Activated CD4-positive, alpha-beta T cell treated with anti-CD3 and anti-CD28 coated beads, Interleukin-2, amount 10 ng/mL, durations not matched to agents 7 days and 5 days (primary cell): ENCODE results near the gene GSTK1. TPM values are rescaled to one million over a fixed set of nuclear protein-coding genes. Genes with fewer than 3 reads are reported as not detected.

Experiments
- CTCF ChIA-PET: fragments of 350-600 bp; sonication (Branson Sonifier 250); formaldehyde crosslinking; loops from one replicate; lab custom pipeline; 2021; ENCODE audit warnings: antibody characterized with exemption; lab: Charles Lee
- POLR2A ChIA-PET: fragments of 350-600 bp; sonication (Branson Sonifier 250); formaldehyde crosslinking; loops from one replicate; lab custom pipeline; 2021; ENCODE audit warnings: antibody characterized with exemption; lab: Charles Lee
- DNase-seq: peaks from one replicate; pipeline ENCODE4 v3.0.0-alpha.2; 2020
- H3K27ac Mint-ChIP-seq: one replicate; pipeline ENCODE4 v1.8.0; 2021; ENCODE audit warnings: mild to moderate bottlenecking, moderate library complexity, mixed read lengths
- H3K27me3 Mint-ChIP-seq: one replicate; pipeline ENCODE4 v1.8.0; 2021; ENCODE audit warnings: mixed read lengths
- H3K36me3 Mint-ChIP-seq: one replicate; pipeline ENCODE4 v1.8.0; 2021; ENCODE audit warnings: low read depth, mixed read lengths
- H3K4me1 Mint-ChIP-seq: one replicate; pipeline ENCODE4 v1.8.0; 2021; ENCODE audit warnings: mixed read lengths
- H3K4me3 Mint-ChIP-seq: one replicate; pipeline ENCODE4 v1.8.0; 2021; ENCODE audit warnings: mild to moderate bottlenecking, moderate library complexity, mixed read lengths
- H3K9me3 Mint-ChIP-seq: one replicate; pipeline ENCODE4 v1.8.0; 2021; ENCODE audit warnings: mixed read lengths
- total RNA-seq, 2 experiments: library from RNA; stranded (reverse); gene quantifications; one replicate each; pipeline ENCODE4 v1.2.3, GENCODE V29; 2021

Gene GSTK1
- total RNA-seq, 2 experiments from 2014 or later = 370 to 419 TPM

DNA sequence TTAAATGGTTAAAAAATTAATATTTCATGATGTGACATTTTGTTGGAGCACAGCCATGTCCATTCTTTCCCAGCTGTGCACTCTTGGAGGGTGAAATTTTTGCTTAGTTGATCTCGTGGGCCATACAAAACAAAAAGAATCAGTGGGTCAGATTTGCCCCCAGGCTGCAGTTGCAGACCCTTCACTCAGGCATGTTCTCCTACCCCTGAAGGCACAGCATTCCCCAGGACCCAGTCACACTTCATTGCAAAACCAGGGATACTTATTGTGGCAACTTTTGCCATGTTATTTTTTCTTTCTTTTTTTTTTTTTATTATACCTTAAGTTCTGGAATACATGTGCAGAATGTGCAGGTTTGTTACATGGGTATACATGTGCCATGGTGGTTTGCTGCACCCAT lies 35.4 kb upstream of the GSTK1 start:
- Mint-ChIP-seq H3K27me3 (peaks cover 20% of the 10 kb centered on the region), H3K9me3 (no peaks in the 10 kb centered on the region), H3K36me3 (no peaks in the 10 kb centered on the region), H3K4me1 (no peaks in the 10 kb centered on the region), H3K27ac (no peak overlapping the region), H3K4me3 (no peak overlapping the region)
- ChIA-PET CTCF (interaction anchor here (1.0 to 2.2 kb wide), 3 partner anchors 13 to 224 kb away, joined by 3 to 6 read pairs (median 3); no protein-coding TSS in a partner anchor), POLR2A (no interaction called here)
- DNase-seq = no peak

- DNase-seq = no peak
- ChIA-PET POLR2A (no interaction called here), CTCF (interaction anchor here (0.8 to 2.2 kb wide), 3 partner anchors 10 to 14 kb away, joined by 3 to 6 read pairs (median 4); no protein-coding TSS in a partner anchor)
- Mint-ChIP-seq H3K9me3 (no peaks in the 10 kb centered on the region), H3K27me3 (peaks cover 22% of the 10 kb centered on the region), H3K36me3 (no peaks in the 10 kb centered on the region), H3K4me3 (no peak overlapping the region), H3K27ac (no peak overlapping the region), H3K4me1 (no peaks in the 10 kb centered on the region)
Observed at GRCh38 chr7:143229054-143229790, 34.0 kb upstream of the GSTK1 start.

- CTCF ChIA-PET = interaction anchor here (1.6 to 2.0 kb wide), 2 partner anchors 8 to 10 kb away, joined by 4 to 9 read pairs; no protein-coding TSS in a partner anchor
- H3K4me1 Mint-ChIP-seq = no peaks in the 10 kb centered on the region
- H3K27me3 Mint-ChIP-seq = peaks cover 32% of the 10 kb centered on the region
- POLR2A ChIA-PET = no interaction called here
- H3K36me3 Mint-ChIP-seq = no peaks in the 10 kb centered on the region
- H3K4me3 Mint-ChIP-seq = no peak overlapping the region
- DNase-seq = no peak
- H3K27ac Mint-ChIP-seq = no peak overlapping the region
- H3K9me3 Mint-ChIP-seq = peaks cover 5% of the 10 kb centered on the region
Observed at GRCh38 chr7:143230602-143231457, 32.4 kb upstream of the GSTK1 start.

DNA sequence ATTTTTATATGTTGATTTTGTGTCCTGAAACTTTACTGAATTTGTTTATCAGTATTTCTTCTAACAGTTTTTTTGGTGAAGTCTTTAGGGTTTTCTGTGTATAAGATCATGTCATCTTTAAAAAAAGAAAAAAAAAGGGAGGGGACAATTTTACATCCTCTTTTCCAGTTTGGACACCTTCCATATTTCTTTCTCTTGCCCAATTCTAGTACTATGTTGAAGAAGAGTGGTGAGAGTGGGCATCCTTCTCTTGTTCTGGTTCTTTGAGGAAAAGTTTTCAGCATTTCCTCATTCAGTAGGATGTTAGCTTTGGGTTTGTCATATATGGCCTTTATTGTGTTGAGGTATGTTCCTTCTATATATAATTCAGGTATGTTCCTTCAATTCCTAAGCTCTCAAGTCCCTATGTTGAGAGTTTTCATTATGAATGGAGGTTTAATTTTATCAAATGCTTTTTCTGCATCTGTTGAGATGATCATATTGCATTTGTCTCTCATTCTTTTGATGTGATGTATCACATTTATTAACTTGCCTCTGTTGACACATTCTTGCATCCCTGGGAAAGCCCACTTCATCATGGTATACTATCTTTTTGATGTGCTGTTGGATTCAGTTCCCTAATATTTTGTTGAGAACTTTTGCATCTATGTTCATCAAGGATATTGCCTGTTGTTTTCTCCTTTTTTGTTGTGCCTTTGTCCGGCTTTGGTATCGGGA lies 29.3 kb upstream of the GSTK1 start:
- no peak overlapping the region for H3K27ac Mint-ChIP-seq
- H3K36me3 Mint-ChIP-seq = peaks cover 13% of the 10 kb centered on the region
- peaks cover 25% of the 10 kb centered on the region for H3K9me3 Mint-ChIP-seq
- no peak for DNase-seq
- H3K27me3 Mint-ChIP-seq = peaks cover 44% of the 10 kb centered on the region
- POLR2A ChIA-PET = interaction anchor here (0.7 kb wide), 1 partner anchor 98 kb away, joined by 3 read pairs; no protein-coding TSS in a partner anchor
- CTCF ChIA-PET = interaction anchor here (1.1 kb wide), 1 partner anchor 75 kb away, joined by 3 read pairs; no protein-coding TSS in a partner anchor
- H3K4me3 Mint-ChIP-seq = no peak overlapping the region
- peaks cover 1% of the 10 kb centered on the region for H3K4me1 Mint-ChIP-seq

- Mint-ChIP-seq H3K27ac (no peak overlapping the region), H3K36me3 (peaks cover 13% of the 10 kb centered on the region), H3K9me3 (peaks cover 25% of the 10 kb centered on the region), H3K4me1 (peaks cover 4% of the 10 kb centered on the region), H3K27me3 (peaks cover 44% of the 10 kb centered on the region), H3K4me3 (no peak overlapping the region)
- POLR2A ChIA-PET = no interaction called here
- CTCF ChIA-PET = interaction anchor here (1.1 kb wide), 1 partner anchor 75 kb away, joined by 3 read pairs; no protein-coding TSS in a partner anchor
- DNase-seq = no peak
Observed at GRCh38 chr7:143234533-143234875, 28.7 kb upstream of the GSTK1 start.

- POLR2A ChIA-PET = no interaction called here
- no peak for DNase-seq
- CTCF ChIA-PET = interaction anchor here (1.7 kb wide), 1 partner anchor 20 kb away, joined by 4 read pairs; no protein-coding TSS in a partner anchor
Observed at GRCh38 chr7:143235561-143235960, 27.7 kb upstream of the GSTK1 start.

DNA sequence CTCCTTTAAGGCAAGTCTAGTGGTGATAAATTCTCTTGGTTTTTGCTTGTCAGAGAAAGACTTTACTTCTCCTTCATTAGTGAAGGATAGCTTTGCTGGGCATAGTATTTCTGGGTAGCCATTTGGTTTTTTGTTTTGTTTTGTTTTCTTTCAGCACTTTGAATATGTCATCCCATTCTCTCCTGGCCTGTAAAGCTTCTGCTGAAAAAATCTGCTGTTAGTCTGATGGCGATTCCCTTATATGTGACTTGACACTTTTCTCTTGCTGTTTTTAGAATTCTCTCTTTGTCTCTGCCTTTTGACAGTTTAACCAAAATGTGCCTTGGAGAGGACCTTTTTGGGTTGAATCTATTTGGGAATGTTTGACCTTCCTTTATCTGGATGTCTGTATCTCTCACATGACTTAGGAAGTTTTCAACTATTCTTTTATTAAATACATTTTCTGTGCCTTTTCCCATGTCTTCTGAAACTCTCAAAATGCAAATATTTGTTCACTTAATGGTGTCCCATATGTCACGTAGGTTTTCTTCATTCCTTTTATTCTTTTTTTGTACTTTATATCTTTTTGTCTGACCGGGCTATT lies 26.7 kb upstream of the GSTK1 start:
- POLR2A ChIA-PET = no interaction called here
- DNase-seq = no peak
- H3K9me3 Mint-ChIP-seq = peaks cover 25% of the 10 kb centered on the region
- no peak overlapping the region for H3K27ac Mint-ChIP-seq
- peaks cover 18% of the 10 kb centered on the region for H3K4me1 Mint-ChIP-seq
- CTCF ChIA-PET = interaction anchor here (0.7 to 1.7 kb wide), 2 partner anchors 21 to 60 kb away, joined by 3 to 4 read pairs; no protein-coding TSS in a partner anchor
- peaks cover 13% of the 10 kb centered on the region for H3K36me3 Mint-ChIP-seq
- H3K4me3 Mint-ChIP-seq = no peak overlapping the region
- peaks cover 44% of the 10 kb centered on the region for H3K27me3 Mint-ChIP-seq

More at GRCh38 chr7:143235561-143235960, 27.7 kb upstream of the GSTK1 start:
- peaks cover 25% of the 10 kb centered on the region for H3K9me3 Mint-ChIP-seq
- peaks cover 13% of the 10 kb centered on the region for H3K36me3 Mint-ChIP-seq
- H3K27me3 Mint-ChIP-seq = peaks cover 44% of the 10 kb centered on the region
- no peak overlapping the region for H3K4me3 Mint-ChIP-seq
- peaks cover 9% of the 10 kb centered on the region for H3K4me1 Mint-ChIP-seq
- no peak overlapping the region for H3K27ac Mint-ChIP-seq

GRCh38 chr7:143237366-143237765 lies 25.9 kb upstream of the GSTK1 start:
- POLR2A ChIA-PET = no interaction called here
- CTCF ChIA-PET = interaction anchor here (0.7 kb wide), 1 partner anchor 59 kb away, joined by 3 read pairs; no protein-coding TSS in a partner anchor
- no peak for DNase-seq

DNA sequence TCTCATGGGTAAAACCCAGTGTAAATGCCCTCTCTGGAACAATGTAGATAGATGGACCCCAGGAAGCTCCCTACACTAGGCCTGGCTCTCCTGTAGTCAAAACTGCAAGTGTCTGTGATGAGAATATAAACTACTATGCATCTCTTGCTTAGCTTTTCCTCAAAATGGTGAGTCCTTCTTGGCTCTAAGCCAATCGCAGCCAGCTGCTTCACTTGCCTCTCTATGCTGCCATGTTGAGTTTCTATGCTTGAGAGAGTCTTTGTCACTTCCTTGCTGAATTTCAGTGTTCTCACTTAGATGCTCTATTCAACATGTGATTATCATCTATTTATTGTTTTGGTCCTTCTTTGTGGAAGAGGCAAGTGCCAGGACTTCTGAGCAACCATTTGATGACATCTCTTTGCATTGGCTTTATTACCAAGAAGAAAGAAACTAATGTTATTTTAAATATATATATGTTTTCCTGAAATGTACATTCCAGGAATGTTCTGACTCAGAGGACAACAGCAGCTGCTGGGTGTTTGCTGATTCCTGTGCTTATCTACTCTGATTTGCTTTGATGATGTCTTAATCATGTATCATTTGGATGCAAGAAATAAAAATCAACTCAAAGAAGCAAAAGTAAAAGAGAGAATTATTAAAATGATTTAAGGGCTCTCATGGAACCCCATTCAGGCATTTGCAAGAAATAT lies 24.8 kb upstream of the GSTK1 start:
- no peak for DNase-seq
- H3K9me3 Mint-ChIP-seq = peaks cover 25% of the 10 kb centered on the region
- H3K4me3 Mint-ChIP-seq = no peak overlapping the region
- peaks cover 13% of the 10 kb centered on the region for H3K36me3 Mint-ChIP-seq
- peaks cover 33% of the 10 kb centered on the region for H3K4me1 Mint-ChIP-seq
- ChIA-PET CTCF (interaction anchor here (0.7 to 3.5 kb wide), 3 partner anchors 9 to 62 kb away, joined by 3 to 32 read pairs (median 4); no protein-coding TSS in a partner anchor), POLR2A (no interaction called here)
- H3K27ac Mint-ChIP-seq = no peak overlapping the region
- H3K27me3 Mint-ChIP-seq = peaks cover 30% of the 10 kb centered on the region

More at GRCh38 chr7:143237366-143237765, 25.9 kb upstream of the GSTK1 start:
- H3K27me3 Mint-ChIP-seq = peaks cover 40% of the 10 kb centered on the region
- H3K27ac Mint-ChIP-seq = no peak overlapping the region
- H3K4me3 Mint-ChIP-seq = no peak overlapping the region
- peaks cover 25% of the 10 kb centered on the region for H3K4me1 Mint-ChIP-seq
- peaks cover 13% of the 10 kb centered on the region for H3K36me3 Mint-ChIP-seq
- H3K9me3 Mint-ChIP-seq = peaks cover 25% of the 10 kb centered on the region

DNA sequence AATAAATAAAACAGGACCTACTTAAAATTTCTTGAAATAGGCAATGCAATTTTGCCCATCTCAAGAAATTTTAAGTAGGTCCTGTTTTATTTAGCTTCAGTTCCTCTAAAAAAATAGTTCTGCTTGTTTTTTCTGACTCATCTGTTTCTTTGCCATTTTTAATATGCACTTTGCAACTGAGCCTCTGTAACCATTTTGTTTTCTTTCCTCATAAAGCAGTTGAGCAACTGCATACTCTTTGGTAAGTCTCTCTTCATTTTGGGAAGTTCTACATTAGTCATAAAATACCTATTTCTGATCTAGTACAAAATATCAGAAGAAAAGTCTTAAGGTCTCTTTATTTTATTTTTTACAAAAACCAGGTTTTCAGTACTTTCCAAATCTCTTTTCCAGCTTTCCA lies 23.4 kb upstream of the GSTK1 start:
- Mint-ChIP-seq H3K36me3 (peaks cover 21% of the 10 kb centered on the region), H3K4me3 (no peak overlapping the region), H3K27ac (no peak overlapping the region), H3K9me3 (peaks cover 27% of the 10 kb centered on the region), H3K27me3 (peaks cover 20% of the 10 kb centered on the region), H3K4me1 (peaks cover 46% of the 10 kb centered on the region)
- CTCF ChIA-PET = interaction anchor here (0.6 to 3.5 kb wide), 35 partner anchors 8 to 886 kb away, joined by 3 to 32 read pairs (median 5); partner anchors contain the start of genes CASP2, EPHA1, GSTK1 and TAS2R40
- no peak for DNase-seq
- POLR2A ChIA-PET = interaction anchor here (0.7 kb wide), 1 partner anchor 176 kb away, joined by 3 read pairs; no protein-coding TSS in a partner anchor
